H1 (cell line): ENCODE results near the gene MIDN.

Source experiments
- CHD1 ChIP-seq: IDR thresholded peaks from 2 replicates; pipeline ENCODE4 v1.6.1; 2012; ENCODE audit warnings: low read depth, low read length, improper control_type of control experiment
- CREB1 ChIP-seq: IDR thresholded peaks from 2 replicates; pipeline ENCODE4 v1.6.1; 2012; ENCODE audit warnings: inconsistent platforms
- CTCF ChIP-seq, 3 experiments: IDR thresholded peaks; 1 replicate in 2 of 3; 2 replicates in 1 of 3; pipeline versions ENCODE4 v1.5.1 to v1.6.1; 2011; ENCODE audit warnings: low read length in 3 of 3, mild to moderate bottlenecking in 3 of 3, inconsistent platforms in 2 of 3, low read depth in 1 of 3, moderate library complexity in 1 of 3; ENCODE audit not compliant: insufficient read depth in 1 of 3; ENCODE audit errors: control extremely low read depth in 1 of 3
- EZH2 ChIP-seq: fragments of 200-600 bp; sonication (generic); IDR thresholded peaks from 2 replicates; pipeline ENCODE4 v1.7.1; 2012; ENCODE audit warnings: low read depth, mild to moderate bottlenecking, moderate library complexity, low read length, inconsistent platforms; ENCODE audit not compliant: severe bottlenecking
- HDAC6 ChIP-seq: IDR thresholded peaks from one replicate; pipeline ENCODE4 v1.7.1; 2012; ENCODE audit warnings: low read depth, mild to moderate bottlenecking, inconsistent platforms, low read length, moderate library complexity
- JUND ChIP-seq: IDR thresholded peaks from 2 replicates; pipeline ENCODE4 v1.6.1; 2011; ENCODE audit warnings: mild to moderate bottlenecking, improper control_type of control experiment, low read length
- MAFK ChIP-seq: IDR thresholded peaks from 2 replicates; pipeline ENCODE4 v1.6.1; 2012; ENCODE audit warnings: low read depth, mild to moderate bottlenecking, improper control_type of control experiment, low read length
- NRF1 ChIP-seq: IDR thresholded peaks from 2 replicates; pipeline ENCODE4 v1.6.1; 2011; ENCODE audit warnings: mild to moderate bottlenecking, low read depth, low read length, improper control_type of control experiment
- POLR2A ChIP-seq, 2 experiments: IDR thresholded peaks; 1 replicate in 1 of 2; 2 replicates in 1 of 2; pipeline ENCODE4 v1.6.1; 2011; ENCODE audit warnings: low read depth in 2 of 2, low read length in 2 of 2, mild to moderate bottlenecking in 2 of 2; ENCODE audit errors: control extremely low read depth in 1 of 2
- POLR2AphosphoS5 ChIP-seq: IDR thresholded peaks from 2 replicates; pipeline ENCODE4 v1.6.1; 2011; ENCODE audit warnings: low read depth, low read length
- SRF ChIP-seq: IDR thresholded peaks from 2 replicates; pipeline ENCODE4 v1.6.1; 2011; ENCODE audit warnings: mild to moderate bottlenecking, low read depth, low read length, moderate library complexity
- TAF1 ChIP-seq: IDR thresholded peaks from 2 replicates; pipeline ENCODE4 v1.6.1; 2011; ENCODE audit warnings: mild to moderate bottlenecking, low read depth, low read length
- TCF12 ChIP-seq: IDR thresholded peaks from 2 replicates; pipeline ENCODE4 v1.6.1; 2011; ENCODE audit warnings: low read depth, mild to moderate bottlenecking, low read length
- ZNF274 ChIP-seq: IDR thresholded peaks from 2 replicates; pipeline ENCODE4 v1.7.0; 2012; ENCODE audit warnings: low read length, borderline replicate concordance; ENCODE audit errors: extremely low read depth

DNA sequence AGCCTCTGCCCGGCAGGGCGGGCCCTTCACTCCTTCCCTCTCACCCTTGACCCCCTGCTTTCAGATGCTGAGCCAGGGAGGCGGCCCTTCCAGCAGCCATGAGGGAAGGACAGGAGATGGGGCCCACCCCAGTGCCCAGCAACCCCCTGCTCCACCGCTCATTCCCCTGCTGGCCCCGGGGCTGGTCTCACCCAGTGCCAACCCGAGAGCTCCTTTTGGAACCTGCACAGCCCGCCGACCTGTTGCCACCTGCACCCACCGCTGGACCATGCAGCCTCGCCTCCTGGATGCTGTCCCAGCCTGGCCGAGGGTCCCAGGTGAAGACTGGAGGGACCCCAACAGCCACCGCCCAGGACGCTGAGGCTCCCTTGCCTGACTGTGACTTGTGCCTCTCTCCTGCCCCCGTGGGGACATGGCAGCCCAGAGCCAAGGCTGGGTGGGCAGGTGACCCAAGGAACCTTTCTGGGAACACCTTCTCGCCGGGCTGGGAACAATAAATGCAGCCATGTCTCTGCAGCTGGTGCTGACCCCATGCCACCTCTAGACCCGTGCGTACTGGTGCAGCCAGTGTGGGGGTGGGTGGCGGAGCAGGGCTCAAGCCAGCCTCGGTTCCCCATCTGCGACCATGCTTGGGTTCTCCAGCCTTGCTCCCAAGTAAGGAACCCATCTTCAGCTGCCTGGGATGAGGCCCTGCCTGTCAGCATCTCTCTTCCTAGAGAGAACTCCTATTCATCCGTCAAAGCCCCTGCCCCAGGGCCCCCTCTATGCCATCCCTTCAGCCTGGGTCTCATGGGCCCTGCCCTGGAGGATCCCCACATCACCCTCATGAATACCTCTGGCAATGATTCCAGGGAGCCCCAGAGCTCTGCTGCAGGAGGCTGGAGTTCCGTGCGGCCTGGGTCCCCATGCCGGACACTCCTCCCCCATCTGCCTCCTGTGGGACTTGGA, 30.6 kb downstream of the MIDN start:
- no peak for TF ChIP-seq CTCF (IDR thresholded peaks at IDR 0.05; ENCODE audit: control extremely low read depth in 1 of 3, insufficient read depth in 1 of 3, low read depth in 1 of 3, low read length in 3 of 3)
- TF ChIP-seq ZNF274, result no peak
- no peak for TF ChIP-seq MAFK
- no peak for TF ChIP-seq POLR2A (IDR thresholded peaks at IDR 0.05; ENCODE audit: control extremely low read depth in 1 of 2, low read depth in 2 of 2, low read length in 2 of 2)
- TF ChIP-seq TAF1, result no peak
- no peak for TF ChIP-seq CREB1
- no peak for TF ChIP-seq POLR2AphosphoS5
- TF ChIP-seq TCF12, result no peak
- no peak for TF ChIP-seq EZH2
- TF ChIP-seq HDAC6, result no peak
- TF ChIP-seq JUND, result no peak
- TF ChIP-seq CHD1, result no peak
- no peak for TF ChIP-seq SRF
- TF ChIP-seq NRF1, result no peak
